GM21515 (cell line): ENCODE measurements around the gene TNXB.
"Not testable (repeated sequence)": the region's sequence is repeated elsewhere in the genome, so short reads cannot be mapped to it uniquely, and the experiment has no call there.

Experiments
- ATAC-seq: cut with Tn5 transposase; IDR thresholded peaks from one replicate; pipeline ENCODE4 v1.9.1; 2021; ENCODE audit not compliant: unreplicated experiment

TNXB gene

GRCh38 chr6:32041385-32041784 is 67.8 kb downstream of the TNXB start:
- ATAC-seq, result not testable (repeated sequence)

- not testable (repeated sequence) for ATAC-seq
Observed at GRCh38 chr6:32041050-32041321, 68.2 kb downstream of the TNXB start.

GRCh38 chr6:32040299-32041049 is 68.7 kb downstream of the TNXB start:
- not testable (repeated sequence) for ATAC-seq

- ATAC-seq, result not testable (repeated sequence)
Observed at GRCh38 chr6:32039321-32040274, 69.5 kb downstream of the TNXB start.

GRCh38 chr6:32038878-32039277 is 70.3 kb downstream of the TNXB start:
- ATAC-seq, result not testable (repeated sequence)

- not testable (repeated sequence) for ATAC-seq
Observed at GRCh38 chr6:32037598-32038524, 71.3 kb downstream of the TNXB start, which contains the start of gene CYP21A2. Gene CYP21A2, plus strand, starts transcription at chr6:32038415. Its CDS starts 8 bp downstream, at chr6:32038423.

GRCh38 chr6:32037136-32037535 is 72.0 kb downstream of the TNXB start:
- ATAC-seq, result not testable (repeated sequence)

- not testable (repeated sequence) for ATAC-seq
Observed at GRCh38 chr6:32035283-32036013, 73.7 kb downstream of the TNXB start.

GRCh38 chr6:32029553-32029952 is 79.6 kb downstream of the TNXB start:
- ATAC-seq, result not testable (repeated sequence)

GRCh38 chr6:32028631-32029030 is 80.5 kb downstream of the TNXB start:
- not testable (repeated sequence) for ATAC-seq

- not testable (repeated sequence) for ATAC-seq
Observed at GRCh38 chr6:32022100-32022499, 87.0 kb downstream of the TNXB start.

GRCh38 chr6:32014547-32014946 is 94.6 kb downstream of the TNXB start, which contains the start of gene C4B:
Gene C4B, plus strand, starts transcription at chr6:32014795. Its CDS starts 51 bp downstream, at chr6:32014846.
- ATAC-seq, result not testable (repeated sequence)

GRCh38 chr6:32013738-32014137 is 95.4 kb downstream of the TNXB start:
- ATAC-seq, result not testable (repeated sequence)

GRCh38 chr6:32012941-32013617 is 96.1 kb downstream of the TNXB start:
- not testable (repeated sequence) for ATAC-seq

GRCh38 chr6:32010856-32011530 is 98.1 kb downstream of the TNXB start:
- not testable (repeated sequence) for ATAC-seq

GRCh38 chr6:32009537-32009936 is 99.6 kb downstream of the TNXB start:
- not testable (repeated sequence) for ATAC-seq

GRCh38 chr6:32008616-32009015 is 100.5 kb downstream of the TNXB start:
- ATAC-seq, result not testable (repeated sequence)

- not testable (repeated sequence) for ATAC-seq
Observed at GRCh38 chr6:32008037-32008436, 101.1 kb downstream of the TNXB start.

- ATAC-seq, result not testable (repeated sequence)
Observed at GRCh38 chr6:32007086-32007485, 102.1 kb downstream of the TNXB start.
